Activated naive CD8-positive, alpha-beta T cell (primary cell): ENCODE data around the gene KLHL2.
"Not testable (repeated sequence)": the region's sequence is repeated elsewhere in the genome, so short reads cannot be mapped to it uniquely, and the experiment has no call there.

ENCODE experiments used
- H3K27ac Mint-ChIP-seq: one replicate; pipeline ENCODE4 v1.8.0; 2021; ENCODE audit warnings: mixed read lengths
- H3K27me3 Mint-ChIP-seq: one replicate; pipeline ENCODE4 v1.8.0; 2021; ENCODE audit warnings: mixed read lengths
- H3K36me3 Mint-ChIP-seq: one replicate; pipeline ENCODE4 v1.8.0; 2021; ENCODE audit warnings: mixed read lengths
- H3K4me1 Mint-ChIP-seq: one replicate; pipeline ENCODE4 v1.8.0; 2021; ENCODE audit warnings: low read depth, mixed read lengths
- H3K4me3 Mint-ChIP-seq: one replicate; pipeline ENCODE4 v1.8.0; 2021; ENCODE audit warnings: mild to moderate bottlenecking, mixed read lengths
- H3K9me3 Mint-ChIP-seq: one replicate; pipeline ENCODE4 v1.8.0; 2021; ENCODE audit warnings: low read depth, mixed read lengths

KLHL2 gene, protein sequence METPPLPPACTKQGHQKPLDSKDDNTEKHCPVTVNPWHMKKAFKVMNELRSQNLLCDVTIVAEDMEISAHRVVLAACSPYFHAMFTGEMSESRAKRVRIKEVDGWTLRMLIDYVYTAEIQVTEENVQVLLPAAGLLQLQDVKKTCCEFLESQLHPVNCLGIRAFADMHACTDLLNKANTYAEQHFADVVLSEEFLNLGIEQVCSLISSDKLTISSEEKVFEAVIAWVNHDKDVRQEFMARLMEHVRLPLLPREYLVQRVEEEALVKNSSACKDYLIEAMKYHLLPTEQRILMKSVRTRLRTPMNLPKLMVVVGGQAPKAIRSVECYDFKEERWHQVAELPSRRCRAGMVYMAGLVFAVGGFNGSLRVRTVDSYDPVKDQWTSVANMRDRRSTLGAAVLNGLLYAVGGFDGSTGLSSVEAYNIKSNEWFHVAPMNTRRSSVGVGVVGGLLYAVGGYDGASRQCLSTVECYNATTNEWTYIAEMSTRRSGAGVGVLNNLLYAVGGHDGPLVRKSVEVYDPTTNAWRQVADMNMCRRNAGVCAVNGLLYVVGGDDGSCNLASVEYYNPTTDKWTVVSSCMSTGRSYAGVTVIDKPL

DNA sequence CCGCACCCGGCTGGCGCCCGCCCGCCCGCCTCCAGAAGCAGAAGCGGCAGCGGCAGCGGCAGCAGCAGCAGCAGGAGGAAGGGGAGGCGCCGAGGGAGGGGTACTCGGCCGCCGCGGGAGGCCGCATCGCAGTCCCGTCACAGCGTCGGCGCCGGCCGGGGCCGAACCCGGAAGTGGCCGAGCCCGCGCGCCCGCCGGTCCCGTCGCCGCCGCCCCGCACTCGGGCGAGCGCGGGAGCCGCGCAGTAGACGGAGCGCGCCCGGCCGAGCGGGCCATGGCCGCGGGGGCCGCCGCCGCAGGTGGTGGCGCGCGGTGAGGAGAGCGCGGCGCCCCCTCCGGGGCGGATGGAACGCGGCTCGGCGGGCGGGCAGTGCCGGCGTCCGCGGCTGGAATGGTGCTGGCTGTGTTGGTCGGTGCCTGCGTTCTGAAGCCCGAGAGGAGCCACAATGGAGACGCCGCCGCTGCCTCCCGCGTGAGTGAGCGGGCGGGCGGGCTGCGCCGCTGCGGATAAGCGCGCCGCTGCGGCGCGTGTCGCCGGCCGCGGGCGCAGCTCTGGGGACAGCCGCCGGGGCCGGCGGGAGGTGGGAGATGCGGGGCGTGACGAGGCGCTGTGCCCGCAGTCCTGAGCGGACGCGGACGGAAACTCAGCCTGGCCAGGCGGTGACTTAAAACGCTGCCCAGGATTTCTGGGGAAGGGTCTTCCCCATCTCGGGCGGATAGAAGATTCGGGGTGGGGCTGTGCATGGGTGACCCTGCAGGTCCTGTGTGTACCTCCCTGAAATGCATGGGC, at the start of gene KLHL2:
Gene KLHL2 (plus strand): TSS at position 131 of the 790 bp plus-strand sequence. CDS start 316 bp downstream, at position 447.
- H3K27me3 Mint-ChIP-seq: no peaks in the 10 kb centered on the region
- peaks cover 3% of the 10 kb centered on the region for H3K36me3 Mint-ChIP-seq
- no peaks in the 10 kb centered on the region for H3K9me3 Mint-ChIP-seq
- peak within 1 kb of the TSS; percentile 92 for H3K27ac Mint-ChIP-seq
- H3K4me1 Mint-ChIP-seq: peaks cover 77% of the 10 kb centered on the region
- H3K4me3 Mint-ChIP-seq: peak within 1 kb of the TSS; percentile 92

DNA sequence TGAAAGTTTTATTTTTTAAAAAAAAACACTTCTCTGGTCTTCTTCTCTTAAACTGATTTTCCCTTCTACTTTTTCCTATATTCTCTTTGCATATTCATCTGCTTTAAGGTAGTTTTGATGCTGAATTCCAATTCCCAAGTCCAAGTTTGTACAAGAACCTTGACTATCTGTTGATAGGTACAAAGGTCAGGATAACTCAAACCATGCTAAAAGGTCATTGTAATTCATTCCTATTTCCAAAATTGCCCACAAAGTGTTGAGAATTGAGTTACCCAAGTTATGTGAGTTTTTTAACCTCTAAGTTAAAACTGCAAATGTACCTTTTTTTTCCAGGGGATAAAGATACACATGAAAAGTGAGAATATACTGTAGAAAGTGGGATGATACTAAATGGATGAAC, 48.6 kb upstream of the KLHL2 start:
- peaks cover 5% of the 10 kb centered on the region for H3K36me3 Mint-ChIP-seq
- no peak overlapping the region for H3K27ac Mint-ChIP-seq
- no peaks in the 10 kb centered on the region for H3K4me1 Mint-ChIP-seq
- H3K27me3 Mint-ChIP-seq: peaks cover 1% of the 10 kb centered on the region
- H3K9me3 Mint-ChIP-seq: no peaks in the 10 kb centered on the region
- no peak overlapping the region for H3K4me3 Mint-ChIP-seq

DNA sequence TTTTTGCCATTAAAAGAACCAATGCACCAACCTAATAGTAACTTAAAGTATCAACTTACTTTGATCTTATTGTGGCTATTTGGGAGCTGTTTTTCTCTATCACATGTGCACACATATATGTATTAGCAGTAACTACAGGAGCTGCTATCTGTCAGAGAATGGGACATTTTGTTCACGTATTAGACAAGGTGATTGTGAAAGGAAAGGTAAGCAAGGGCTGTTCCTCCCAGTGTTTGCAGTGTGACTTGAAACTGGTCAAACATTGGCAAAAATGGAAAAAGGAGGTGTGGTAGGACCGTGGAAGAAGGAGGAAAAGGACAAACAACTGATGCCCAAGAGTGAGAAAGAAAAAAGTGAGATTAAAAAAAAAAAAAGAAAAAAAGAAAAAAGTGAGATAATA, 43.1 kb upstream of the KLHL2 start:
- Mint-ChIP-seq H3K27ac (no peak overlapping the region), H3K36me3 (no peaks in the 10 kb centered on the region), H3K4me1 (no peaks in the 10 kb centered on the region), H3K4me3 (no peak overlapping the region), H3K27me3 (no peaks in the 10 kb centered on the region), H3K9me3 (peaks cover 3% of the 10 kb centered on the region)

DNA sequence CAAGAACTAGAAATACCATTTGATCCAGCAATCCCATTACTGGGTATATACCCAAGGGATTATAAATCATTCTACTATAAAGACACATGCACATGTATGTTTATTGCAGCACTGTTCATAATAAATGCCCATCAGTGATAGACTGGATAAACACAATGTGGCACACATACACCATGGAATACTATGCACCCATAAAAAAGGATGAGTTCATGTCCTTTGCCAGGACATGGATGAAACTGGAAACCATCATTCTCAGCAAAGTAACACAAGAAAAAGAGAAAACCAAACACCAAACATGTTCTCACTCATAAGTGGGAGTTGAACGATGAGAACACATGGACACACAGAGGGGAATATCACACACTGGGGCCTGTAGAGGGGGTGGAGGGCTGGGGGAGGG, 40.5 kb upstream of the KLHL2 start:
- H3K27me3 Mint-ChIP-seq, H3K4me1 Mint-ChIP-seq, H3K36me3 Mint-ChIP-seq, H3K9me3 Mint-ChIP-seq, H3K4me3 Mint-ChIP-seq: not testable (repeated sequence)
- H3K27ac Mint-ChIP-seq: peak overlapping the region; percentile 69

DNA sequence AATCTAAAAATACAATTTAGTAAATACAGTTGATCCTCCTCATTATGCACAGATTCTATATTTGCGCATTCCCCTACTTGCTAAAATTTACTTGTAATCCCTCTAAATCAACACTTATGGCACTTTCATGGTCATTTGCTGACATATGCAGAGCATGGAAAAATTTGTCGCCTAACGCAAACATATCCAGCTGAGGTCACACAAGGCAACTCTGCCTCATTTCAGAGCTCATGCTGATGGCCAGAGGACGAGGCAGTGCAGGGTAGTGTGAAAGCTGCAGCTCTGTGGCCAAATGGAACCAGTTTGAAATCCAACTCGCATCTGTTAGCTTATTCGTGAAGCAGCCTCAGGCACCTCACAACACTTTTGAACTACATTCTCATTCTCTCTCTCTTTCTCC, 39.7 kb upstream of the KLHL2 start:
- Mint-ChIP-seq H3K27ac (no peak overlapping the region), H3K4me1 (no peaks in the 10 kb centered on the region), H3K36me3 (no peaks in the 10 kb centered on the region), H3K27me3 (no peaks in the 10 kb centered on the region), H3K4me3 (no peak overlapping the region), H3K9me3 (peaks cover 3% of the 10 kb centered on the region)

DNA sequence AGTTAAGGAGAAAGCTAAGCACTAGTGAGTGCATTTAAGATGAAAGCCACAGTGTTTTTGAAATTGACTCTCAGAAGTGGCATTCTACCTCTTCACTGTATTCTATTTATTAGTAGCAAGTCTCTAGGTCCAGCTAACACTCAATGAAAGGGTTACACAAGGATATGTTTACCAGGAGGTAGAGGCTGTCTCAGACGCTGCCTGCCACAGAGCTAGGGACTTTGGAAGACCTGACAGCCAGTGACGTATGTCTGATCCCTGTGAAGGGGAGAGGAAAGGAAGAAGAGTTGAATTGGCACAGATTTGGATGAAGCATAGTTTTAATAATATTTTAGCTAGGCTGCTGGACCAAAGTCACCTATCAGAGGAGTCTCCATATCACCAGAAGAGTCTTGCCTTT, 36.5 kb upstream of the KLHL2 start:
- Mint-ChIP-seq H3K27ac (no peak overlapping the region), H3K9me3 (peaks cover 11% of the 10 kb centered on the region), H3K4me3 (no peak overlapping the region), H3K36me3 (peaks cover 3% of the 10 kb centered on the region), H3K27me3 (no peaks in the 10 kb centered on the region), H3K4me1 (no peaks in the 10 kb centered on the region)

DNA sequence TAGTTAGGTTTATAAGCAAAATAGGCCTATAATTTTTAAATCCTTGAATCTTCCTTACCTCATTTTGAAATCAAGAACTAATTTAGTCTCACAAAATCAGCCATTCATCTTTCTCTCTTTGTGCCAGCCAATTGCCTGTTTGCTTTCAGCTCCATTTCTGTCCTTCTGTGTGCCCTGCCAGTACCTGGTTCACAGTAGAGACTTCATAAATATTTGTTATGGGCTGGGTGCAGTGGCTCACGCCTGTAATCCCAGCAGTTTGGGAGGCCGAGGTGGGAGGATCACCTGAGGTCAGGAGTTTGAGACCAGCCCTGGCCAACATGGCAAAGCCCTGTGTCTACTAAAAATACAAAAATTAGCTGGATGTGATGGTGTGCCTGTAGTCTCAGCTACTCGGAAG, 31.9 kb upstream of the KLHL2 start:
- H3K4me1 Mint-ChIP-seq, H3K4me3 Mint-ChIP-seq, H3K36me3 Mint-ChIP-seq, H3K27ac Mint-ChIP-seq, H3K27me3 Mint-ChIP-seq: not testable (repeated sequence)
- H3K9me3 Mint-ChIP-seq: peaks cover 11% of the 10 kb centered on the region

DNA sequence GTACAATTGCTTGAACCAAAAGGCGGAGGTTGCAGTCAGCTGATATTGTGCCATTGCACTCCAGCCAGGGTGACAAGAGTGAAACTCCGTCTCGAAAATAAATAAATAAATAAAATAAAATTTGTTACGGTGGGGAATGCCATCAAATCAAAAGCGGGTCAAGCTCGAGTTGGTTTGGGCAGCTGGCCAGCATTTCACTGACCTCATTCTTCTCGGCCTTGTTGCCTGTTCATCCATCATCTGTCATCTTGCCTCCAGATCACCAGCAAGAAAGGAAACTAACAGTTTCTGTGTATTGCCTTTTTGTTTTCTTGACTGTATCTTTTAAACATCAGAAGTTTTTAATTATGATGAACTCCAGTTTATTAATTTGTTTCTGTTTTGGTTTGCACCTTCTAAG, 31.5 kb upstream of the KLHL2 start:
- H3K27ac Mint-ChIP-seq: no peak overlapping the region
- peaks cover 5% of the 10 kb centered on the region for H3K36me3 Mint-ChIP-seq
- no peaks in the 10 kb centered on the region for H3K4me1 Mint-ChIP-seq
- no peak overlapping the region for H3K4me3 Mint-ChIP-seq
- peaks cover 11% of the 10 kb centered on the region for H3K9me3 Mint-ChIP-seq
- peaks cover 2% of the 10 kb centered on the region for H3K27me3 Mint-ChIP-seq

DNA sequence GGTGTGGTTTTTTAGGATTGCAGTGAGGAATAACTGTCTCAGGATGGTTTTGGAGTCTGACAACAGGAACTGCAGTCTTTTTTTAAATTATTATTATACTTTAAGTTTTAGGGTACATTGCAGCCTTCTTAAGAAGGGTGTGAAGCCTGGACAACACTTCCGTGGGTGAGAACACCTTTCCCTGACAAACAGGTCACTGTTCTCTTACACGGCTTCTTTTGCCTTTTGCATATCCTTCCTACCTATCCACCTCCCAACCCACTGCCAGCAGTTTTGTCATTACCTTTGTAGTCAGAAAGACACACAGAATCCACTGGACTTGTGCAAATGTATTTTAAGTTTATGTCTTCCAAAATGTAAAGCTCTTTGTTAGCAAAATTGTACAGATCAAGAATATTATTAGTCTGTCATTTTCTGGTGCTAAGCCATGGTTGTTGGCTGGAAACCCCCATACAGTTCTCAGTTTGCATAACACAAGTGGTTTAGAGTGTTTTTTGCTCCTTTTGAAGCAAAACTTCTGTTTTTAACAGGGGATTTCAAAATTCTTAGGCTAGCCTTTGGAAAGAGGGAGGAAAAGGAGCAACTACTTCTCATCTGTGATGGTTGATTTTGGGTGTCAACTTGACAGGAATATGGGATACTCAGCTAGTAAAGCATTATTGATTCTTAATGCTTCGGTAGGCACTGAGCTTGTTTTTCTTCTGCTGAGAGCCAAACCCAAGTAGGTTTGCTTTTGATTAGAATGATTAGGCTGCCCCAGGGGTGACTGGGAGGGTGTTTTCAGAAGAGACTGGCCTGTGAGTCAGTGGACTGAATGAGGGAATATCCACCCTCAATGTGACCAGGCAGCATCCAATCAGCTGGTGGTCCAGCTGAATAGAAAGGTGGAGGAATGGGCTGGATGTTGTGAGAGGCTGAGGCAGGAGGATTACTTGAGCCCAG, 29.4 kb upstream of the KLHL2 start:
- Mint-ChIP-seq H3K9me3 (peaks cover 11% of the 10 kb centered on the region), H3K27ac (no peak overlapping the region), H3K27me3 (peaks cover 2% of the 10 kb centered on the region), H3K4me3 (no peak overlapping the region), H3K36me3 (peaks cover 5% of the 10 kb centered on the region), H3K4me1 (no peaks in the 10 kb centered on the region)

DNA sequence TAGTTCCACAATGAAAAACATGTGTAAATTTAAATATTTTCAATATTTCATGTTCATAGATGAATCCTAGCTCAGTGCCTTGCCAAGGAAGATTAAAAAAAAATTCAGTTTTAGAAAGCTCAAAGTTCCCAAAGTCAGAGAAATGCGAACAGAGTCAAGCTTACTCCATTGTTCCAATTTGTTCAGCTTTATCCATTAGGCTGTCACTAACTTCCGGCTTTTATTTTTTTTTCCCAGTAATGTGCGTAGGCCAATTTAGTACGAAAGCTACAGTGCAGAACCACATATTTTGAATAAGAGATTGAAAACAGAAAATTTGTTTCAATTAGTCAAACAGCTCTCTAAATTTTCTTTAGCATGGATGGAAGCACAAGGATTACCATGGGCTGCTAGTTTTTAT, 23.1 kb upstream of the KLHL2 start:
- Mint-ChIP-seq H3K4me1 (no peaks in the 10 kb centered on the region), H3K27me3 (peaks cover 2% of the 10 kb centered on the region), H3K27ac (no peak overlapping the region), H3K36me3 (peaks cover 2% of the 10 kb centered on the region), H3K4me3 (no peak overlapping the region), H3K9me3 (peaks cover 3% of the 10 kb centered on the region)

DNA sequence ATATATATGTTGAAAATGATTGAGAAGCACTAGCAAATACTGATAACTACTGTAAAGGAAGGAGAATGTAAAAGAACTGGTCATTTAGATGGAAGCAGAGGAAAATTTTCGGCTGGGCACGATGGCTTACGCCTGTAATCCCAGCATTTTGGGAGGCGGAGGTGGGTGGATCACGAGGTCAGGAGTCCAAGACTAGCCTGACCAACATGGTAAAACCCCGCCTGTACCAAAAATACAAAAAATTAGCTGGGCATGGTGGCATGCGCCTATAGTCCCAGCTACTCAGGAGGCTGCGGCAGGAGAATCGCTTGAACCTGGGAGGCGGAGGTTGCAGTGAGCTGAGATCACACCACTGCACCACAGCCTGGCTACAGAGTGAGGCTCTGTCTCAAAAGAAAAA, 22.4 kb upstream of the KLHL2 start:
- not testable (repeated sequence) for H3K4me3 Mint-ChIP-seq, H3K9me3 Mint-ChIP-seq, H3K27me3 Mint-ChIP-seq, H3K27ac Mint-ChIP-seq, H3K4me1 Mint-ChIP-seq, H3K36me3 Mint-ChIP-seq

DNA sequence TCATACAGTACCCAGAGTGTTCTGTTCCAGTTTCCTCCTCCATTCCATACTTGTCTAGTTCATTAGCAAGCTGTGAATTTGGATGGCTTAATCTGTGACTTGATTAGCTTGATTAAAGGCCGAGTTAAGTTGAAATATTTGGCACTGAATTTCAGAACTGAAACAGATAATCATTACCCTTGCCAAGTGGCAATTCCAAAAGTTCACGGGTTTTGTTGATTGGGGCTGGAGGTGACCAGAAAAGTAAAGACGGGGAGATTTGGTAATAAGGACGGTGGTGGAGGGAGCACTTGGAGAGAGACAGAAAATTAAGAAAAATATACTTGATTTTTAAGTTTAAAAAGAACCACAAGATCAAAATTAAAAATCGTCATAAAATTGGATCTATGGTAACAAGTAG, 21.9 kb upstream of the KLHL2 start:
- Mint-ChIP-seq H3K4me3 (no peak overlapping the region), H3K27ac (no peak overlapping the region), H3K4me1 (peaks cover 1% of the 10 kb centered on the region), H3K27me3 (no peaks in the 10 kb centered on the region), H3K36me3 (no peaks in the 10 kb centered on the region), H3K9me3 (no peaks in the 10 kb centered on the region)

DNA sequence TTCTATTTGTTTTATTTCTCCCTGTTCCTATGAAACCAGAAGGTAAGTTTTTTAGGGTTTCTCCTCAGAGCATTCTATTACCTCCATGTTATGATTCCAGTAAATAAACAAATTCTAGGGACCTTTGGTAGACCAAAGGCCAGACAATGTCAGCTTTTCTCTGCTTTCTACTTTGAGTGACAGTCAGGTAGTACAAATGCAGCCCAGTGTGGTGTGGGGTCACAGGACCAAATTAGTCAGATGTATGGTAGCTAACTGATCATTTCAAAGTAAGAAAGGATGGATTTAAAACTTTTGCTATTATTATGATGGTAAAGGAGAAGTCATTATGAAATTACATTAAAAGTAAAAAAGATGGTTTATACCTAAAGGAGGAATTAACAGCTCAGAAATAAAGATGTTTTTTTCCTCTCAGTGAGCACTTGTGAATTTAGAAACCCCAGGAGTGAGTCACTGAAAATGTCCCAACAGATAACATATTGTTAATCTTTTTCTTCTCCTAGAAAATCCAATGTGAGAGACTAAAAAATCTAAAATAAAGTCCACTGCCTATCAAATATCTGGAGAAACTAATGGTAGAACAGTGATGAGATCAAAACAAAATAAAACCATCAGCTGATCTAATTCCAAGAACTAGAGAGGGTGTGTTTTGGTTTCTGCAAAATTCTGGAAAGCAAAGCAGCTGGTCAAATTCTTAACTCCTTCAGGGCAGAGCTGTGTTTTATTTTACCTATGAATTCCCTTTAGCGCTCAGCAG, 16.6 kb upstream of the KLHL2 start:
- no peaks in the 10 kb centered on the region for H3K9me3 Mint-ChIP-seq
- H3K27ac Mint-ChIP-seq: peak overlapping the region; percentile 22
- H3K27me3 Mint-ChIP-seq: no peaks in the 10 kb centered on the region
- H3K4me3 Mint-ChIP-seq: no peak overlapping the region
- no peaks in the 10 kb centered on the region for H3K36me3 Mint-ChIP-seq
- H3K4me1 Mint-ChIP-seq: peaks cover 18% of the 10 kb centered on the region

DNA sequence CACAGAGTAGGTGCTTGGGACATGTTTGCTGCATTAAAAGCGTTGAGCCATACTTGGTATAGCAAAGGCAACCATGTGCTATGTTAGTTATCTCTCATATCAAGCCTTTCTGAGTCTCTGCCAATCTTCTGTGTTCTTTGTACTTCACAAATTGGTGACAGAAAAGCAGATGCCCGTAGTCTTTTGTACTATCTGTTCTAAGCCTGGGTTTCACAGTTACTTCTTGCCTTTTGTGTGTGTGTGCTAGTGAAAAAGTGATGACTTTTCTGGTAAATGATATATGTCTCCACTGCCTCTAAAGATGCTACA, 16.1 kb upstream of the KLHL2 start:
- Mint-ChIP-seq H3K36me3 (no peaks in the 10 kb centered on the region), H3K27ac (no peak overlapping the region), H3K4me1 (peaks cover 18% of the 10 kb centered on the region), H3K27me3 (no peaks in the 10 kb centered on the region), H3K9me3 (no peaks in the 10 kb centered on the region), H3K4me3 (no peak overlapping the region)
